ENCODE measurements around the gene ADORA2A.

GRCh38 chr22:24401931-24402367, 25.4 kb upstream of the ADORA2A start:
- no peak for TF ChIP-seq FOXP2 (optimal IDR thresholded peaks at IDR 0.05; ENCODE audit: borderline replicate concordance, extremely low read depth, extremely low read length, insufficient read depth)
- TF ChIP-seq TAF1 (IDR thresholded peaks at IDR 0.05; ENCODE audit: borderline replicate concordance, insufficient read depth, low read length), result no peak
- no peak for TF ChIP-seq SIN3A (IDR thresholded peaks at IDR 0.05; ENCODE audit: borderline replicate concordance, insufficient read depth, low read length)

Measured in PFSK-1 (cell line).